Tibial nerve (tissue), 4 donors: ENCODE data around the gene KCNH8.

ENCODE experiments used
- CTCF ChIP-seq, 5 experiments: fragments of 200-600 bp in 3 of 5; fragments of 450-650 bp in 2 of 5; sonication (generic) in 3 of 5; IDR thresholded peaks; one replicate each; pipeline ENCODE4 v1.5.1; 2016 to 2019; ENCODE audit warnings: antibody characterized with exemption in 5 of 5, mild to moderate bottlenecking in 3 of 5, moderate library complexity in 2 of 5
- EP300 ChIP-seq, 2 donors: sonication (generic); formaldehyde crosslinking; IDR thresholded peaks; one replicate each; pipeline ENCODE4 v1.6.1; 2017; ENCODE audit warnings: antibody characterized with exemption in 2 of 2, mild to moderate bottlenecking in 1 of 2

- TF ChIP-seq CTCF (IDR thresholded peaks at IDR 0.05) (no peak), EP300 (IDR thresholded peaks at IDR 0.05) (no peak)
These were observed 35.3 kb downstream of the KCNH8 start for GRCh38 chr3:19183584-19183983.
